ENCODE results near the gene HNRNPA3. TPM values are rescaled to one million over a fixed set of nuclear protein-coding genes. Genes with fewer than 3 reads are reported as not detected.

Gene HNRNPA3
- total RNA-seq, 2 experiments from 2014 or later, result 68.2 to 450 TPM

- POLR2A ChIA-PET, result interaction anchor here (0.6 to 4.3 kb wide), 20 partner anchors 10 to 468 kb away, joined by 3 to 52 read pairs (median 4); partner anchors contain the start of gene NFE2L2
- peak overlapping the region; percentile 100 for H2AFZ ChIP-seq (ENCODE audit: low read length)
- peak overlapping the region; percentile 94 for H3K4me2 ChIP-seq (ENCODE audit: low read length)
- H3K9me2 ChIP-seq (ENCODE audit: insufficient read depth, low read length), result no peaks in the 10 kb centered on the region
- CTCF ChIA-PET (ENCODE audit: unreplicated experiment), result interaction anchor here (0.6 to 1.7 kb wide), 13 partner anchors 33 to 599 kb away, joined by 3 to 13 read pairs (median 4); partner anchors contain the start of gene NFE2L2
- peaks cover 24% of the 10 kb centered on the region for H3K4me1 ChIP-seq (ENCODE audit: insufficient read depth, low read length, poor library complexity, severe bottlenecking)
- H4K20me1 ChIP-seq (ENCODE audit: insufficient read depth, low read length), result no peaks in the 10 kb centered on the region
- DNase-seq (ENCODE audit: low spot score), result peak; percentile 85
- TF ChIP-seq CTCF (conservative IDR thresholded peaks at IDR 0.05; ENCODE audit: low read length) (peak; percentile 100), EZH2phosphoT487 (IDR thresholded peaks at IDR 0.05; ENCODE audit: borderline replicate concordance, low read depth, low read length) (no peak)
- H3K9me3 ChIP-seq (ENCODE audit: low read length), result no peaks in the 10 kb centered on the region
- H3K27ac ChIP-seq (ENCODE audit: low read depth, low read length, poor library complexity, severe bottlenecking), result peak overlapping the region; percentile 71
- H3K36me3 ChIP-seq (ENCODE audit: insufficient read depth, low read length), result no peaks in the 10 kb centered on the region
- intact Hi-C loops (cut with micrococcal nuclease; ENCODE audit: unreplicated experiment), result loop anchor here (1.0 to 2.0 kb wide), 6 partner anchors 100 to 598 kb away; partner anchors contain the start of gene NFE2L2
- BruUV-seq (replicated peaks), result no TSS peak
- peak overlapping the region; percentile 64 for H3K4me3 ChIP-seq (ENCODE audit: low read depth, low read length, poor library complexity, severe bottlenecking)
- H3K79me2 ChIP-seq (ENCODE audit: insufficient read depth, low read depth, low read length), result no peaks in the 10 kb centered on the region
These were observed 48.0 kb upstream of the HNRNPA3 start for GRCh38 chr2:177164584-177165052.

GRCh38 chr2:177165061-177165583 is 47.5 kb upstream of the HNRNPA3 start:
- ChIA-PET CTCF (ENCODE audit: unreplicated experiment) (interaction anchor here (0.5 to 1.7 kb wide), 19 partner anchors 16 to 598 kb away, joined by 3 to 13 read pairs (median 4); partner anchors contain the start of gene NFE2L2), POLR2A (interaction anchor here (0.6 to 4.3 kb wide), 24 partner anchors 11 to 468 kb away, joined by 3 to 52 read pairs (median 4); partner anchors contain the start of gene NFE2L2)
- Histone ChIP-seq H3K27ac (ENCODE audit: low read depth, low read length, poor library complexity, severe bottlenecking) (peak overlapping the region; percentile 71), H4K20me1 (ENCODE audit: insufficient read depth, low read length) (no peaks in the 10 kb centered on the region), H3K36me3 (ENCODE audit: insufficient read depth, low read length) (no peaks in the 10 kb centered on the region), H3K4me3 (ENCODE audit: low read depth, low read length, poor library complexity, severe bottlenecking) (peak overlapping the region; percentile 64), H3K9me2 (ENCODE audit: insufficient read depth, low read length) (no peaks in the 10 kb centered on the region), H2AFZ (ENCODE audit: low read length) (peak overlapping the region; percentile 100), H3K9me3 (ENCODE audit: low read length) (no peaks in the 10 kb centered on the region), H3K4me2 (ENCODE audit: low read length) (peak overlapping the region; percentile 94), H3K79me2 (ENCODE audit: insufficient read depth, low read depth, low read length) (no peaks in the 10 kb centered on the region), H3K4me1 (ENCODE audit: insufficient read depth, low read length, poor library complexity, severe bottlenecking) (peaks cover 28% of the 10 kb centered on the region)
- intact Hi-C loops (cut with micrococcal nuclease; ENCODE audit: unreplicated experiment), result loop anchor here (1.0 to 2.0 kb wide), 3 partner anchors 99 to 598 kb away; partner anchors contain the start of gene NFE2L2
- no peak for TF ChIP-seq EZH2phosphoT487 (IDR thresholded peaks at IDR 0.05; ENCODE audit: borderline replicate concordance, low read depth, low read length)
- TF ChIP-seq CTCF (conservative IDR thresholded peaks at IDR 0.05; ENCODE audit: low read length), result no peak
- BruUV-seq (replicated peaks), result TSS peak; percentile 79
- peak; percentile 45 for DNase-seq (ENCODE audit: low spot score)

Measured in OCI-LY7 (cell line).